Tibial nerve (tissue), 4 donors: ENCODE data around the gene TSPAN16. TPM values are rescaled to one million over a fixed set of nuclear protein-coding genes. Genes with fewer than 3 reads are reported as not detected.
A peak's percentile ranks its signal among the peaks of the same experiment; 100 is the strongest.
"Not testable (repeated sequence)": the region's sequence is repeated elsewhere in the genome, so short reads cannot be mapped to it uniquely, and the experiment has no call there.

ENCODE experiments used
- DNase-seq, 2 donors: peaks; one replicate each; pipeline ENCODE4 v3.0.0-alpha.2; 2019; ENCODE audit warnings: low spot score in 2 of 2
- H3K27ac ChIP-seq, 4 donors: fragments of 200-600 bp; sonication (generic) in 3 of 4; one replicate each; pipeline ENCODE4 v1.5.1; 2017 to 2019; ENCODE audit warnings: mild to moderate bottlenecking in 1 of 4
- H3K27me3 ChIP-seq, 2 donors: fragments of 200-600 bp; sonication (generic) in 1 of 2; one replicate each; pipeline versions ENCODE4 v1.5.1 to v1.6.0; 2017 to 2019
- H3K36me3 ChIP-seq, 3 donors: fragments of 200-600 bp; sonication (generic); one replicate each; pipeline ENCODE4 v1.5.1; 2018 to 2019
- H3K4me1 ChIP-seq, 4 donors: fragments of 200-600 bp; sonication (generic) in 3 of 4; one replicate each; pipeline ENCODE4 v1.5.1; 2017 to 2019
- H3K4me3 ChIP-seq, 4 donors: fragments of 200-600 bp; sonication (generic) in 3 of 4; one replicate each; pipeline ENCODE4 v1.5.1; 2017 to 2019; ENCODE audit warnings: mild to moderate bottlenecking in 1 of 4, moderate library complexity in 1 of 4
- H3K9me3 ChIP-seq, 4 donors: fragments of 200-600 bp; sonication (generic) in 3 of 4; one replicate each; pipeline ENCODE4 v1.5.1; 2017 to 2019
- EP300 ChIP-seq, 2 donors: sonication (generic); formaldehyde crosslinking; IDR thresholded peaks; one replicate each; pipeline ENCODE4 v1.6.1; 2017; ENCODE audit warnings: antibody characterized with exemption in 2 of 2, mild to moderate bottlenecking in 1 of 2
- POLR2A ChIP-seq, 2 donors: fragments of 450-650 bp; IDR thresholded peaks; one replicate each; pipeline ENCODE4 v1.6.1; 2017; ENCODE audit warnings: antibody characterized with exemption in 2 of 2, mild to moderate bottlenecking in 2 of 2, moderate library complexity in 2 of 2
- WGBS, 2 donors: methylation state at CpG; one replicate each; pipeline ENCODE4 v1.1.5; 2018; 5-methylcytosine and 5-hydroxymethylcytosine counted together
- total RNA-seq, 4 donors: library from RNA; depleted of rRNA; stranded (reverse); fragments of >200 nt; gene quantifications; one replicate each; pipeline ENCODE4 v1.1.0, GENCODE V29; 2016
- TF ChIP-seq, protein P1 (sequence below), 5 experiments: fragments of 200-600 bp in 3 of 5; fragments of 450-650 bp in 2 of 5; sonication (generic) in 3 of 5; IDR thresholded peaks; one replicate each; pipeline ENCODE4 v1.5.1; 2016 to 2019; ENCODE audit warnings: antibody characterized with exemption in 5 of 5, mild to moderate bottlenecking in 3 of 5, moderate library complexity in 2 of 5

The TSPAN16 gene
- total RNA-seq, 4 donors from 2014 or later = not detected

GRCh38 chr19:11325544-11325943, 29.6 kb downstream of the TSPAN16 start:
- DNase-seq = no peak
- 95 to 98% methylated on average over 7 of the region's 7 CpGs for WGBS, 2 donors
- H3K27ac ChIP-seq = peak overlapping the region in 1 of 4 donors; percentile 80
- H3K36me3 ChIP-seq = peaks cover 0 to 57% (median 2%) of the 10 kb centered on the region in 3 donors
- TF ChIP-seq EP300 (IDR thresholded peaks at IDR 0.05) (no peak), POLR2A (IDR thresholded peaks at IDR 0.05) (no peak)
- TF ChIP-seq, protein P1, sequence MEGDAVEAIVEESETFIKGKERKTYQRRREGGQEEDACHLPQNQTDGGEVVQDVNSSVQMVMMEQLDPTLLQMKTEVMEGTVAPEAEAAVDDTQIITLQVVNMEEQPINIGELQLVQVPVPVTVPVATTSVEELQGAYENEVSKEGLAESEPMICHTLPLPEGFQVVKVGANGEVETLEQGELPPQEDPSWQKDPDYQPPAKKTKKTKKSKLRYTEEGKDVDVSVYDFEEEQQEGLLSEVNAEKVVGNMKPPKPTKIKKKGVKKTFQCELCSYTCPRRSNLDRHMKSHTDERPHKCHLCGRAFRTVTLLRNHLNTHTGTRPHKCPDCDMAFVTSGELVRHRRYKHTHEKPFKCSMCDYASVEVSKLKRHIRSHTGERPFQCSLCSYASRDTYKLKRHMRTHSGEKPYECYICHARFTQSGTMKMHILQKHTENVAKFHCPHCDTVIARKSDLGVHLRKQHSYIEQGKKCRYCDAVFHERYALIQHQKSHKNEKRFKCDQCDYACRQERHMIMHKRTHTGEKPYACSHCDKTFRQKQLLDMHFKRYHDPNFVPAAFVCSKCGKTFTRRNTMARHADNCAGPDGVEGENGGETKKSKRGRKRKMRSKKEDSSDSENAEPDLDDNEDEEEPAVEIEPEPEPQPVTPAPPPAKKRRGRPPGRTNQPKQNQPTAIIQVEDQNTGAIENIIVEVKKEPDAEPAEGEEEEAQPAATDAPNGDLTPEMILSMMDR (IDR thresholded peaks at IDR 0.05) = no peak
- no peaks in the 10 kb centered on the region for H3K9me3 ChIP-seq
- peaks cover 3 to 48% (median 23%) of the 10 kb centered on the region in 4 donors for H3K4me1 ChIP-seq
- H3K27me3 ChIP-seq = no peaks in the 10 kb centered on the region
- H3K4me3 ChIP-seq = no peak overlapping the region

- peaks cover 4 to 98% (median 6%) of the 10 kb centered on the region in 3 donors for H3K36me3 ChIP-seq
- H3K4me1 ChIP-seq = peaks cover 0 to 5% (median 0%) of the 10 kb centered on the region in 4 donors
- H3K27ac ChIP-seq = no peak overlapping the region
- H3K4me3 ChIP-seq = no peak overlapping the region
- no peaks in the 10 kb centered on the region for H3K9me3 ChIP-seq
- no peaks in the 10 kb centered on the region for H3K27me3 ChIP-seq
- TF ChIP-seq, protein P1 (IDR thresholded peaks at IDR 0.05) = no peak
- TF ChIP-seq POLR2A (IDR thresholded peaks at IDR 0.05) (no peak), EP300 (IDR thresholded peaks at IDR 0.05) (no peak)
- WGBS, 2 donors = 55 to 69% methylated on average over 4 of the region's 4 CpGs
- no peak for DNase-seq
These were observed 34.2 kb downstream of the TSPAN16 start for GRCh38 chr19:11330127-11330526.

DNA sequence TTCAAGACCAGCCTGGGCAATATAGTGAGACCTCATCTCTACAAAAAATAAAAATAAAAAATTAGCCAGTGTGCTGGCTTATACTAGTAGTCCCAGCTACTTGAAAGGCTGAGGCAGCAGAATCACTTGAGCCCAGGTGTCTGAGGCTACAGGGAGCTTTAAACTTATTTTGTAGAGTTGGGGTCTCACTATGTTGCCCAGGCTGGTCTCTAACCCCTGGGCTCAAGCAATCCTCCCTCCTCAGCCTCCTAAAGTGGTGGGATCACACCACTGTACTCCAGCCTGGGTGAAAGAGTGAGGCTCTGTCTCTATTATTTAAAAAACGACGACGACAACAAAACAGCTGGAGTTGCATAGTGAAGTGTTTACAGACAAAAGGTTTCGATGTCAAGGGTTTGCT, 35.5 kb downstream of the TSPAN16 start:
- no peak for DNase-seq
- Histone ChIP-seq H3K36me3 (peaks cover 4 to 100% (median 6%) of the 10 kb centered on the region in 3 donors), H3K4me3 (no peak overlapping the region), H3K27me3 (no peaks in the 10 kb centered on the region), H3K27ac (no peak overlapping the region), H3K9me3 (no peaks in the 10 kb centered on the region), H3K4me1 (no peaks in the 10 kb centered on the region)
- WGBS, 2 donors = 68 to 81% methylated on average over 4 of the region's 4 CpGs
- TF ChIP-seq POLR2A (IDR thresholded peaks at IDR 0.05) = no peak
- TF ChIP-seq, protein P1 (IDR thresholded peaks at IDR 0.05) = no peak
- no peak for TF ChIP-seq EP300 (IDR thresholded peaks at IDR 0.05)

GRCh38 chr19:11332822-11333221, 36.9 kb downstream of the TSPAN16 start:
- WGBS, 2 donors = 94 to 95% methylated on average over 5 of the region's 5 CpGs
- H3K27me3 ChIP-seq = no peaks in the 10 kb centered on the region
- no peaks in the 10 kb centered on the region for H3K9me3 ChIP-seq
- peaks cover 4 to 96% (median 4%) of the 10 kb centered on the region in 3 donors for H3K36me3 ChIP-seq
- no peak overlapping the region for H3K27ac ChIP-seq
- no peak overlapping the region for H3K4me3 ChIP-seq
- peaks cover 0 to 1% (median 0%) of the 10 kb centered on the region in 4 donors for H3K4me1 ChIP-seq
- DNase-seq = no peak
- TF ChIP-seq POLR2A (IDR thresholded peaks at IDR 0.05) (no peak), EP300 (IDR thresholded peaks at IDR 0.05) (no peak)
- TF ChIP-seq, protein P1 (IDR thresholded peaks at IDR 0.05) = no peak

DNA sequence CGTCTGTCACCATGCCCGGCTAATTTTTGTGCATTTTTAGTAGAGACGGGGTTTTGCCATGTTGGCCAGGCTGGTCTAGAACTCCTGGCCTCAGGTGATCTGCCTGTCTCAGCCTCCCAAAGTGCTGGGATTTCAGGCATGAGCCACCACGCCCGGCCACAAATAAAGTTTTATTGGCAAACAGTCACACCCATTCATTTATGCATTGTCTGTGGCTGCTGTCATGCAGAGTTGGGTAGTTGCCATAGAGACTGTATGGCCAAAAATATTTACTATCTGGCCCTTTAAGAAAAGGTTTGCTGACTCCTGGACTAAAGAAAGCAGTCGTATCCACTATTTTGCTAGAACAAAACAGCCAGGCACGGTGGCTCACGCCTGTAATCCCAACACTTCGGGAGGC, 37.9 kb downstream of the TSPAN16 start:
- not testable (repeated sequence) for DNase-seq, H3K27ac ChIP-seq, H3K27me3 ChIP-seq, H3K9me3 ChIP-seq, H3K4me3 ChIP-seq
- peaks cover 0 to 12% (median 1%) of the 10 kb centered on the region in 4 donors for H3K4me1 ChIP-seq
- 86 to 87% methylated on average over 9 of the region's 9 CpGs for WGBS, 2 donors
- peaks cover 4 to 86% (median 4%) of the 10 kb centered on the region in 3 donors for H3K36me3 ChIP-seq
